Fibroblast of skin of abdomen (primary cell): ENCODE results near the gene TUBGCP6.
"Not testable (repeated sequence)": the region's sequence is repeated elsewhere in the genome, so short reads cannot be mapped to it uniquely, and the experiment has no call there.

Experiments
- DNase-seq: peaks from one replicate; pipeline ENCODE4 v3.0.0-alpha.2; 2013

Gene TUBGCP6

DNA sequence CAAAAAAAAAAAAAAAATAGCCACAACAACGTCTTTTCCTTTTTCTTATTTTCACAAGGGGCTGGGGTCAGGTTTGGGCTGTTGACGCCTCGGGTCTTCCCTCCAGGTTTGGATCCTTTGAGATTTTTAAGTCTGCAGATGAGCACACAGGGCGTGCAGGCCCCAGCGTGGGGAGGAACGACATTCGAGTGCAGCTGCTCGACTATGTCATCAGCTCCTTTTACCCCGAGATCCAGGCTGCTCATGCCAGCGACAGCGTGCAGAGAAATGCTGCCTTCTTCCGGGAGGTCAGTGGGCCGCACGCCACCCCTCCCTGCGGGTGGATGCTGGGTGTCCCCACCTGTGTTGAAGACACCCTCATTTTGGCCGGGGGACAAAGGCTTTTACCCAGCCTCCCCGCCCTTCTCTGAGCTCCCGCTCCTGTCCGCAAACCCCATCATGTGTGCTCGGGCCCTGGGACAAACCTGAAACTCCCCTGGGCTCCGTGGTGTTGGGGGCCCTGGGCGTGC, 36.3 kb downstream of the TUBGCP6 start:
- DNase-seq: no peak

DNA sequence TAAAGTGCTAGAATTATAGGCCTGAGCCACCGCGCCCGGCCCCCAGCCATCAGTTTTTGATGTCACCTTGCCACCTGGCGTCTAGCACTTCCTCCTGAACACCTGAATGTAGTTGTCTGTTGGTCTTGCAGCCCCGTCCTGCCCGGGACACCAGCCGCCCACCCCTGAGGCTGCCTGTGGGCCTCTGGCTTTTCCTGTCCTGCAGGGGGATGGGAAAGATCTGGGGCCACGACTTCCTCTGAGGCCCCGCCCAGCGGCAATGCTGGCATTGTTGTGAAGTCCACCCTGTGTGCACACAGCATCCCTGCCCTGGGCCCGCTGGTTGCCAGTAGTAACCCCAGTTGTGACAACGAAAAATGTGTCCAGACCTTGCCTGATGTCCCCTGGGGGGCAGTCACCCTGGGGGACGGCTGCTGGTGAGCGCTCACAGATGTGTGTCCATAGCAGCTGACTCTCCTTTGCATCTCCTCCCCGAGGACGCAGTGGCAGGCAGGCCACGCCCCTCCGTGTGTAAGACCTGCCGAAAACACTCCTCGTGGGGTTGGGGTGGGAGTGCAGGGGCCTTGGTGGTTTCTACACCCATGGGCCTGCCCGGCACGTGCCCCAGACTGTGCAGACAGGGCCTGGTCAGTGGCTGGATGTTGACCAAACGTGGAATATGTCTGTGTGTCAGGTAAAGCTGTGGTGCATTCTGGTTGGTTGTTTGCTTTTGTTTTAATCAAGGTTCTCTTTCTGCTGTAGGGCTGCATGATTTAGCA, 37.3 kb downstream of the TUBGCP6 start:
- no peak for DNase-seq

DNA sequence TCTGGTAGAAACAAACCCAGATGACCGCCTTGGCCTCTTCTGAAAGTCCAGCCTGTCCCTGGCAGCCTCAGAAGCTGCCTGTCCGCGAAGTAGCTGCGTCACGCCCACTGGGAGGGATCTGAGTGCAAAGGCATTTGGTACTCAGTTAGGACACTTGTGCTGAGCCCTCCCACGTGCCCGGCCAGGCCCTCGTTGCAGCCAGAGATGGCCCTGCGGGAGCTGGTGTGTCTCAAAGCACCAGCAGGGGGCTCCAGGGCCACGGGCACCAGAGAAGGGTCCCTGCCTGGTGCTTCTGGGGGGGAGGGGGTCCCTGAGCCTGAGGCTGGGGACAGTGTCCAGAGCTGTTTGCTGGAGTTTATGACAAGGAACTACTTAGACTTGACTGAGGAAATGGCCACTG, 38.2 kb downstream of the TUBGCP6 start:
- DNase-seq: peak; percentile 17

DNA sequence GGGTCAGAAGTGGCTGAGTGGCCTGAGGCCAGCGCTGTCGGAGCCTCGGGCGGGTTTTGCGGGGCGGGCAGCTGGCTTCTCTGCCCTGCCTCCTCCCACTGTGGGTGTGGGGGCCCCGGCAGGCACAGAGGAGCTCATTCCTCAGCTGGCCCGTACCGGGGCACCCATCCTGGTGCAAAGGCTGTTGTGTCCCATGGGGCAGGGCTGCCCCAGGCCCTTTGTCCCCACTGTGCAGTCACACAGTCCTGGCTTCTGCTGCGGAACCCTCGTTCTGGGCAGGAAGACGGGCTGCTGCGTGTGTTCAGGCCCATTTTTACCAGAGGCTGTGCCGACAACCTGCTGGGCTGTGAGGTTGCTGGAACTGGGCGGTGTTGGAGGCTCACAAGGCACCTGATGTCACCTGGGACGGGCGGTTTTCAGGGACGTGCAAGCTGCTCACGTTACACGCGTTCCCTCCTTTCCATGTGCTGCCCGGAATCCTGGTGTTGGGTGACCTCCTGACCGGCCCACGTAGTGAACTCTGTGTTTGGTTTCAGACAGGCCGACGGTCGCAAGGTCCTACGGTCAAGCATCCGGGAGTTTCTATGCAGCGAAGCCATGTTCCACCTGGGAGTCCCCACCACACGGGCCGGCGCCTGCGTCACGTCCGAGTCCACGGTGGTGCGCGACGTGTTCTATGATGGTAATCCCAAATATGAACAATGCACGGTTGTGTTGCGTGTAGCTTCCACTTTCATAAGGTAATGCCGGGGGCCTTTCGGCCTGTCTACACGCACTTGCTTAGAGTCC, 38.8 kb downstream of the TUBGCP6 start:
- DNase-seq: no peak

DNA sequence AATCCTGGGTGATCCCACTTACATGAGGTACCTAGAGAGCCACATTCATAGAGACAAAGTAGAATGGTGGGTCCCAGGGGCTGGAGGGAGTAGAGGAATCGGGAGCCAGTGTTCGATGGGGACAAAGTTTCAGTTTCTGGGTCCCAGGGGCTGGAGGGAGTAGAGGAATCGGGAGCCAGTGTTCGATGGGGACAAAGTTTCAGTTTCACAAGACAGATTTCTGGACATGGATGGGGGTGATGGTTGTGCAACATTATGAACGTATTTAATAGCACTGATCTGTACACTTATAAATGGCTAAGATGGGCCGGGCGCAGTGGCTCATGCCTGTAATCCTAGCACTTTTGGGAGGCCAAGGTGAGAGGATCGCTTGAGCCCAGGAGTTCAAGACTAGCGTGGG, 39.8 kb downstream of the TUBGCP6 start:
- DNase-seq: not testable (repeated sequence)

DNA sequence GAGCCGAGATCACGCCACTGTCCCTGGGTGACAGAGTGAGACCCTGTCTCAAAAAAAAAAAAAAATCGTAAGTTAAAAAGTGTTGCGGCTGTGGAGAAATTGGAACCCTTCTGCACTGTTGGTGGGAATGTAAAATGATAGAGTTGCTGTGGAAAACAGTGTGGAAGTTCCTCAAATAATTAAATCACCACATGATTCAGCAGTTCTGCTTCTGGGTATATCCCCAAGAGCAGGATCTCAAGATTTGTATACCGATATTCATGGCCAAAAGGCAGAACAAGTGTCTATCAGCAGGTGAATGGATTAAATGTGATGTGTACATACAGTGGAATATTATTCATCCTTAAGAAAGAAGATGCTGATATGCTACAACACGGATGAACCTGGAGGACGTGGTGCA, 40.3 kb downstream of the TUBGCP6 start:
- no peak for DNase-seq

DNA sequence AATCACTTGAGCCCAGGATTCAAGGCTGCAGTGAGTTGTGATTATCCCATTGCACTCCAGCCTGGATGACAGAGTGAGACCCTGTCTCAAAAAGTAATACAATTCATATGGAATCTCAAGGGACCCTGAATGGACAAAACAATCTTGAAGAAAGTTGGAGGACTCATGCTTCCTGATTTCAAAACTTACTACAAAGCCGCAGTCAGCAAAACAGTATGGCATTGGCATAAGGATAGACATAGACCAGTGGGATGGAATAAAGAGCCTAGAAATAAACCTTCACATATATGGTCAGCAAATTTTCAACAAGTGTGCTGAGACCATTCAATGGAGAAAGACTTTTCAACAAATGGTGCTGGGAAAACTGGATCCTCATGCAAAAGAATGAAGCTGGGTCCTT, 41.5 kb downstream of the TUBGCP6 start:
- no peak for DNase-seq

DNA sequence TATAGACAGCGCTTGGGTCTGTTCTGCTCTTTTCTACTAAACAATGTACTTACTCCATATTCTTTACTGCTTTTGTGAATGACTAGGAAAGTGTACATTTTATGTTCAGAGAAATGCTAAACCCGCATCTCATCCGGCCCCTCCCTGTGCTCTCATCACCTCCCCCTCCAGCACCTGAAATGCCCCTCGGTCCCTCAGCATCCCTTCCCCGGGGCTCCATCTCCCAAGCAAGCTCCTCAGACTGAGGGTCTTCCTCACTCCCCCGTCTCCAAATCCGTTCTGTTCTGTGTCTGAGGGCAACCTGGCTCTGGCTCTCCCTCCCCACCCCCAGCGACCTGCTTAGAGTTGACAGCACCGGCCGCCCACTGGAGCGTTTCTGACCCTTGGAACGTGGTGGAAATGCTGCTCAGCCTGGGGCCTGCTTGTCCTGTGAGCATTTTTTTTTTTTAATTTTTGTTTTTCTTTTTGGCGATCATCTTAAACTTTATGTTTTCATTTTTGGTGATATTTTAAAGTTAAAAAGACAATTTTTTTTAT, 42.6 kb downstream of the TUBGCP6 start:
- DNase-seq: no peak

DNA sequence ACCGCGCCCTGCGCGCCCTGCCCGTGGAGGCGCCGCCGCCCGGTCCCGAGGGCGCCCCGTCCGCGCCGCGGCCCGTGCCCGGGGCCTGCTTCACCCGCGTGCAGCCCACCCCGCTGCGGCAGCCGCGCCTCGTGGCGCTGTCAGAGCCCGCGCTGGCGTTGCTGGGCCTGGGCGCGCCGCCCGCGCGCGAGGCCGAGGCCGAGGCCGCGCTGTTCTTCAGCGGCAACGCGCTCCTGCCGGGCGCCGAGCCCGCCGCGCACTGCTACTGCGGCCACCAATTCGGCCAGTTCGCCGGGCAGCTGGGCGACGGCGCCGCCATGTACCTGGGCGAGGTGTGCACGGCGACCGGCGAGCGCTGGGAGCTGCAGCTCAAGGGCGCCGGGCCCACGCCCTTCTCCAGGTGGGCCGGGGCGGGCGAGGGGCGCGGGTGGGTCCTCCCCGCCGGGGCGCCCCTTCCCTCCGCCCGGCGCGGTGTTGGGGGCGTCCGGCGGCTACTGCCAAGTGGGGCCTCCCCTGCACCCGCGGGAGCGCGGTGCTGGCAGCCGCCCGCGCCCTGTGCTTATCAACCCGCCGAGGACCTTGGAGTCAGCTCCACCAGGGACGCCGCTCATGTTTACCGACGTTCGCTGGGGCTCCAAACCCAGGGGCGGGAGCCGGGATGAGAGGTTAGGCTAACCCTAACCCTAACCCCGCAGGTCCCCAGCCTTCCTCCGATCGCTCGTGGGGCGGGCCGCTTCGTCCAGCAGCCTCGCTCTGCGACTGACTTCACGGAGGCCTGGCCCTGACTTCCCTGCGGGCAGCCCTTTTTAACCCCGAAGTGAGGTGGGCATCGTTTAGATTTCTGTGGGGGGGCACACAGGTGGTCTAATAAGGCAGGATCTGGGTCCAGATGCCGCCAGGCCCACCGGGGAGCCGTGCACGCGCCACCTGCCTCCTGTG, 43.4 kb downstream of the TUBGCP6 start:
- DNase-seq: no peak

DNA sequence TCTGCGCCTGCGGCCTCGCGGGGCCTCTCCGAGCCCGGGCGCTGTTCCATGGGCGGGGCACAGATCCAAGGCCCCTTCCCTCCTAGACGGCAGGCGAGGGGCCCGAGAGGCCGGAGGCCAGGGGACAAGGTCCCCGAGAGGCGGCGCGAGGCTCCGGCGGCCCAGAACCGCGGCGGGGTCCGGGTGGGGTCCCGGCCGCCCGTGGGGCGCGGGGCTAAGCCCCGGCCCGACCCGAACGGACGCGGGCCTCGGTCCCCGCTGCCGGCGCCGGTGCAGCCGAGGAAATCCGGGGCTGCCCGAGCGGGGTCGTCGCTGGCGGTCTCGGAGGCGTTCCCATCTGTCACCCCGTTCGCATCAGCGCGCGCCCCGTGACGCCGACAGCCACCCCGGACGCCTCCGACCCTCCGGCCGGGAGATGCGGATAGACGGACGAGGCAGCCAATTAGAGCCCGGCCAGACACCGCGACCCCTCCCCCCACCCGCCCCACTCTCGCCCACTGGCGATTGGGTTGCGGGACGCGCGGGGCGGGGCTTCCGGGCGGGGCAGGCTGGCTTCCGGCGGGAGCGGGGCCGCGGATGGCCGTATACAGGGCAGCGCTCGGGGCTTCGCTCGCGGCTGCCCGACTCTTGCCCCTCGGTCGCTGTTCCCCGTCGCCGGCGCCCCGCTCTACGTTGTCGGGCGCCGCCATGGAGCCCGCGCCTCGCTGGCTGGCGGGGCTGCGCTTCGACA, 44.2 kb downstream of the TUBGCP6 start, which contains the start of gene SELENOO:
Gene SELENOO, plus strand, starts transcription at position 551 of the 730 bp plus-strand sequence. Its CDS starts 26 bp downstream, at position 577.
- peak; percentile 88 for DNase-seq

DNA sequence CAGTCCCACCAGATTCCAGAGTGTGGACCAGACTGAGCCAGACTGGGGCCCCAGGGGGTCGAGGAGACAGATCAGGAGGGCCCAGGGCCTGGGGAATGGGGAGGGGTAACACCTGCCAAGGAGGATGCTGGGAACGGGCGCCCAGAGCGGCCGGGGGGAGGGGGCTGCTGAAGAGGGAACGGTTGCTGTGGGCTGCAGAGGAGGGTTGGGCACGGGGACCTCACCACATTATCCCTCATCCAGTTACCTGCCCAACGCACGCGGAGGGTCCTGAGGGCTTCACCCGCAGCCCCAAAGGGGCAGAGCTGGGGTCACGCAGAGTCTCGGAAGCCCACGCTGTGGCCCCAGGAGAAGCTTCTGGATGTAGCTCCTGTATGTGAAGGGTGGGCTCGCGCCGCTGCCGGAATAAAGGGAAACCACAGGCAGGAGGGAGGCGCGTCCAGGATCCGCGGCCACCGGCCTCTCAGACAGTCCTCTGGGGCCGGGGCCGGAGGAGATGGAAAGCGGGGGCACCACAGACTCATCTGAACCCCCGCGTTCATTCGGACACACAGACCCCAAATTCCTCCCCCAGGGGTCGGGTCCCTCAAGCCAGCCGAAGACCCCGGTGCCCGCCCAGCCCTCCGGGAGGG, 44.9 kb downstream of the TUBGCP6 start:
- DNase-seq: no peak

DNA sequence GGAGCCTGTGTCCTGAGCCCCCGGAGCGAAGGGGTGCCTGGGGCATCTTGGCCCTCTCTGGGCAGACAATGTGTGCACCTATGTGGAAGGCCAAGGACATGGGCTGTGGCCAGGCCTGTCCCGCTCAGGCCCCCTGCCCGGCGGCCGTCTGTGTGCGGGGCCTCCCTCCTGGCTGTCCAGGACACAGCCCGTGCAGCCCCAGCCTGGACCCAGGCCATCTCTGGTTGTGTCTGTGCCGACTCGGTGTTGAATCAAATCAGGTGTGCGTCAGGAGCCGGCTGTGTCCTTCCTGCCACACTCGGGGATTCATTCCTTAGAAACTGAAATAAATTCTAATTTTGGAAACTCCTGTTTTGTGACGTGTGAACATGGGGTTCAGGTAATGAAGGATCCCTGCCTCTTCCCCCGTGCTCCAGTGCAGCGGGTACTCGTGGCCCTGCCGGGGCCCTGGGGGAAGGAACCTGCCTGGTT, 45.5 kb downstream of the TUBGCP6 start:
- DNase-seq: no peak

DNA sequence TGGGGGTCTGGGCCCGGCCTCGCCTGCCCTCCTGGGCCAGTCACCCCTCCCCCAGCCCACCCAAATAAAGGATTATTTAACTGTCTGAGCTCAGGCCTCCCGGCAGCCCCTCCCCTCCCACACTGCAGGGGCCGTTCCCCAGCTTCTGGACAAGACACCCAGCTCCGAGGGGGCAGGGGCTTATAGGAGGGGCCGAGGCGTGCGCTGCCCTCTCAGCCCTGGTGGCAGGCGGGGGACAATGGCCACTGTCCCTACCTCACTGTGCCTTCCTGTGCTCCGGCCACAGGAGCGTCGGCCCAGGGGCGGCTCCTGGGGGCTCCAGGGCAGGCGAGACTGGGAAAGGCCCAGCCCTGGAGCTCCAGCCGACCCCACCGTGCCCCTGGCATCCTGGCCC, 46.2 kb downstream of the TUBGCP6 start:
- no peak for DNase-seq

DNA sequence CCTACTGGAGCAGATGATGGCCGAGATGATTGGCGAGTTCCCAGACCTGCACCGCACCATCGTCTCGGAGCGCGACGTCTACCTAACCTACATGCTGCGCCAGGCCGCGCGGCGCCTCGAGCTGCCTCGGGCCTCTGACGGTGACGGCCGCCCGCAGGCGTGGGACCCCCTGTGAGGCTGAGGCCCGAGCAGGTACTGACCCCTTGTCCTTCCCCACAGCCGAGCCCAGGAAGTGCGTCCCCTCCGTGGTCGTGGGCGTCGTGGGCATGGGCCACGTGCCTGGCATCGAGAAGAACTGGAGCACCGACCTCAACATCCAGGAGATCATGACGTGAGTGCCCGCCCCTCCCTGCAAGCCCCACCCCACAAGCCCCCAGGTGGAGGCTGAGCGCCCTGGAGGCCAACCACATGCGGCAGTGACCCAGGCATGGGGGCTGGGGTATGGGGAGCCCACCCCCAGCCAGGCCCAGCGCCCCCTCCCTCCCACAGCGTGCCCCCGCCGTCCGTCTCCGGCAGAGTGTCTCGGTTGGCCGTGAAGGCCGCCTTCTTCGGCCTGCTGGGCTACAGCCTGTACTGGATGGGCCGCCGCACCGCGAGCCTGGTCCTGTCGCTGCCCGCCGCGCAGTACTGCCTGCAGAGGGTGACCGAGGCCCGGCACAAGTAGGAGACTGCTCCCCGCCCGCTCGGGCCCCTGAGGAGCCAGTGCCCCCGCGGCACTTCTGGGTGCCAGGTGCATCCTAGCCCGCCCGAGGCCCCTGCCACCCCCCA, 46.8 kb downstream of the TUBGCP6 start:
- no peak for DNase-seq

DNA sequence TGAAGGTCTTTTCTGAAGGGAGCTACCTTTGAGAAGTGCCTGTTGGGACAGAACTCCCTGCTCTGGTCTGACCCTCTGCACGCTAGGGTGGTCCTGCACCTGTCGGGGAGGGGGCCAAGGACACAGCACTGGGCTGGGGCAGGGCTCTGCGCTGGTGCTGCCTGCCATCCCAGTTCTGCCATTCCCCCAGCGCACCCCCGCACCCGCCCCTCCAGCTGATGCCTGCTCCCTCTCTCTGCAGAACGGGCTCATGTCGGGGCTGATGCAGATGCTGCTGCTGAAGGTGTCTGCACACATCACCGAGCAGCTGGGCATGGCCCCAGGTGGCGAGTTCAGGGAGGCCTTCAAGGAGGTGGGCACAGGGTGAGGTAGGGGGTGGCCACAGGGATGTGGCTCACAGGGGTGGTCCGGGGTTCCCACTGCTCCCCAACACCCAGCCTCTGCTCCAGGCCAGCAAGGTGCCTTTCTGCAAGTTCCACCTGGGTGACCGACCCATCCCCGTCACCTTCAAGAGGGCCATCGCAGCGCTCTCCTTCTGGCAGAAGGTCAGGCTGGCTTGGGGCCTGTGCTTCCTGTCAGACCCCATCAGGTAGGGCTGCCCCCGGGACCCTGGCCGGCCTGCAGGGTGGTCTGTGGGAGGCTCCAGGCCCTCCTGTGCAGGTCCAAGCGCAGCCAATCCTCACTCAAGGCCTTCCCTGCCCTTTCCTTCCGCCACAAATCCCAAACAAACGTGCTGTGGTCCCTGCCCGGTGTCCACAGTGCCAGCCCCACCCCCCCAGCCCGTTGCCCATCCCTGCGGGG, 47.6 kb downstream of the TUBGCP6 start:
- no peak for DNase-seq

DNA sequence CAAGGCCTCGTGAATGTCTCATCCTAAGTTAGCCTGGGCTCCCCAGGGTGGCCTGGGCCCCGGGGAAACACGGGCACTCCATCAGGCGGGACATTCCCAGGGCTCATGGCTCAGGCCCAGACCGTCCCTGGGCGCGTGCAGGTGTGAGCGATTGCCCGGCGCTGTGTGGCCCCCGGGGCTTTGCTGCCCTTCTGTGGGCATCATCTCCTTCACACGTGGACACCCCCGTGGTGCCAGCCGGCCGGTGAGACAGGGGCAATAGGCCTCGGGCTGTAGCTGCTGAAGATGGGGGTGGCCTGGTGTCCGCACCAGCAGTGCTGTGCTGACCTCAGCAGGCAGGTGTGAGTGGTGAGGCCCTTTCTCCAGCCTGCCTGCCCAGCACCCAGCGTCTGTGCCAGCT, 48.6 kb downstream of the TUBGCP6 start:
- no peak for DNase-seq

DNA sequence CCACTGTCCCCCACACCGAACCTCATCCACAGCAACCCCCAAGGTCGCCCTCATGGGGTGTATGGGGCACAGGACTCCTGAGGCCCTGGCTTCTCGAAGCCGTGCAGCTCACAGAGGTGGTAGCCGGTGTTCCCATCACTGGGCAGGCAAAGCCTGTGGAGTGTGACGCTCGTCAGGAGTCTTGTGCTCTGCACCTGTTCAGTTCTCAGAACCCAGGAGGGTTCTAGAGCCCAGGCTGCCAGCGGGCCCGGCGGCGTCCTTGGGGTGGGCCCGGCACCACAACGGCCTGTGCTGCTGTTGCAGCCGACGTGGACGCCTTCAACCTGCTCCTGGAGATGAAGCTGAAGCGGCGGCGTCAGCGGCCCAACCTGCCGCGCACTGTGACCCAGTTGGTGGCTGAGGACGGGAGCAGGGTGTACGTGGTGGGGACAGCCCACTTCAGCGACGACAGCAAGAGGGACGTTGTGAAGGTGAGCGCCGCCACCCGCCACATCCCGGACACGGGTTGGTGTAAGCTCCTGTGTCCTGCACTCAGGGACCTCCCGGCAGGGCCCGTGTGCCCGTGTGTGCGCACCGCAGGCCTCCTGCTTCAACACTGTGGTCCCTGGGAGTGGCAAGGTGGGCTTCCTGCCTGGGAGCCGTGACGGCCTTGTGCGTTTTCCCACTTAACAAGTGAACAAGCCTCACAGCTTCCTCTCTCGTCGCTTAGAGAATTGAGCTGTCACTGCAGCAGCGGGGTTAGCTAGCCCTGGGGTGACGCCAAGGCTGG, 50.6 kb downstream of the TUBGCP6 start:
- DNase-seq: no peak

DNA sequence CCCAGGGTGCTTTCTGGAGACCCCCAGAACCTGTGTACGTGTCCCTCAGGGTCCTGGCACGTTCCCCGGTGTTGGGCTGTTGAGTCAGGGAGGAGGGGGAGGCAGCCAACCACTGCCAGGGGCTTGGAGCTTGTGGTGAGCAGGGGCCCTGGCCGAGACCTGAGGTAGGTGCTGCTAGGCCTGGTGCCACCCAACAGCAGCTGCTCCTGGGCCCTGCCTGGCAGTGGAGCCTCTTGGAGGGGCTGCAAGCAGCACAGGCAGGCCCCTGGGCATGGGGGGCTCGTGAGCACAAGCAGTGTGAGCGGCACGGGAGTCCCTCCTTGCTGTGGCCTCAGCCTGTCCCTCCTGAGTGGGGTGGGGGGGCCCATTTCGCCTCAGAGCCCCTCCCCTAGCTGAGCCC, 51.2 kb downstream of the TUBGCP6 start:
- no peak for DNase-seq
